WTC11 (cell line): ENCODE data around the gene ARHGEF19. TPM values are rescaled to one million over a fixed set of nuclear protein-coding genes. Genes with fewer than 3 reads are reported as not detected.

Source experiments
- ATAC-seq: fragments of 200-7000 bp; cut with Tn5 transposase; 2 replicates; pipeline ENCODE4 v1.10.0; 2021; ENCODE audit warnings: mild to moderate bottlenecking, moderate library complexity
- CTCF ChIA-PET: fragments of 300-600 bp; sonication (Branson Sonifier 250); formaldehyde crosslinking; loops from one replicate; lab custom pipeline; 2021; ENCODE audit warnings: antibody characterized with exemption; lab: Charles Lee
- POLR2A ChIA-PET: fragments of 350-600 bp; sonication (Branson Sonifier 250); formaldehyde crosslinking; loops from one replicate; lab custom pipeline; 2021; ENCODE audit warnings: antibody characterized with exemption; lab: Charles Lee
- DNase-seq: peaks from one replicate; pipeline ENCODE4 v3.0.0; 2021; ENCODE audit warnings: low spot score
- H3K27ac Mint-ChIP-seq: 2 replicates; pipeline ENCODE4 v1.8.0; 2021; ENCODE audit warnings: mixed read lengths
- H3K27me3 Mint-ChIP-seq: 2 replicates; pipeline ENCODE4 v1.8.0; 2021; ENCODE audit warnings: low read depth, mild to moderate bottlenecking, moderate library complexity, mixed read lengths
- H3K36me3 Mint-ChIP-seq: 2 replicates; pipeline ENCODE4 v1.8.0; 2021; ENCODE audit warnings: mixed read lengths
- H3K4me1 Mint-ChIP-seq: 2 replicates; pipeline ENCODE4 v1.8.0; 2022; ENCODE audit warnings: mixed read lengths
- H3K4me3 Mint-ChIP-seq: 2 replicates; pipeline ENCODE4 v1.8.0; 2021; ENCODE audit warnings: mild to moderate bottlenecking, moderate library complexity, mixed read lengths
- H3K9me3 Mint-ChIP-seq: 2 replicates; pipeline ENCODE4 v1.8.0; 2021; ENCODE audit warnings: mixed read lengths
- JAZF1 ChIP-seq: fragments of 250-450 bp; sonication (Bioruptor Pico); IDR thresholded peaks from 2 replicates; pipeline ENCODE4 v1.9.0; 2021; ENCODE audit warnings: moderate library complexity, mild to moderate bottlenecking, inconsistent platforms
- NR1H2 ChIP-seq: sonication (generic); formaldehyde crosslinking; IDR thresholded peaks from 2 replicates; pipeline ENCODE4 v1.9.0; 2021; ENCODE audit warnings: mild to moderate bottlenecking, moderate library complexity, missing genetic modification reagents
- TCF7 ChIP-seq: sonication (generic); formaldehyde crosslinking; IDR thresholded peaks from 2 replicates; pipeline ENCODE4 v1.8.0; 2022; ENCODE audit warnings: mild to moderate bottlenecking, low read depth, missing genetic modification reagents, moderate library complexity
- TEAD4 ChIP-seq: sonication (generic); formaldehyde crosslinking; IDR thresholded peaks from 2 replicates; pipeline ENCODE4 v1.8.0; 2022; ENCODE audit warnings: mild to moderate bottlenecking, missing genetic modification reagents
- ZNF317 ChIP-seq: sonication (generic); formaldehyde crosslinking; IDR thresholded peaks from 2 replicates; pipeline ENCODE4 v1.8.1; 2023; ENCODE audit warnings: low read depth, mild to moderate bottlenecking, moderate library complexity, missing genetic modification reagents, borderline replicate concordance
- ZNF423 ChIP-seq: fragments of 250-450 bp; sonication (Bioruptor Pico); IDR thresholded peaks from 2 replicates; pipeline ENCODE4 v2.1.2; 2022; ENCODE audit warnings: mild to moderate bottlenecking, moderate library complexity
- total RNA-seq: library from RNA; stranded (reverse); gene quantifications from 3 replicates; pipeline ENCODE4 v1.2.3, GENCODE V29; 2021
- TF ChIP-seq, protein P1 (sequence below): sonication (generic); formaldehyde crosslinking; conservative IDR thresholded peaks from 2 replicates; pipeline ENCODE4 v1.8.1; 2023; ENCODE audit warnings: mild to moderate bottlenecking, low read depth, missing genetic modification reagents, moderate library complexity
- TF ChIP-seq, protein P2 (sequence below): fragments of 250-450 bp; sonication (Bioruptor Pico); conservative IDR thresholded peaks from 2 replicates; pipeline ENCODE4 v1.9.0; 2021; ENCODE audit warnings: mild to moderate bottlenecking
- TF ChIP-seq, protein P3 (sequence below): fragments of 250-450 bp; sonication (Bioruptor Pico); IDR thresholded peaks from 2 replicates; pipeline ENCODE4 v1.9.0; 2021; ENCODE audit warnings: mild to moderate bottlenecking
- TF ChIP-seq, protein P4 (sequence below): fragments of 200-600 bp; IDR thresholded peaks from 2 replicates; pipeline ENCODE4 v1.8.0; 2022; ENCODE audit warnings: antibody characterized with exemption

The ARHGEF19 gene
- total RNA-seq, 1 experiment from 2014 or later, result 53.1 TPM

DNA sequence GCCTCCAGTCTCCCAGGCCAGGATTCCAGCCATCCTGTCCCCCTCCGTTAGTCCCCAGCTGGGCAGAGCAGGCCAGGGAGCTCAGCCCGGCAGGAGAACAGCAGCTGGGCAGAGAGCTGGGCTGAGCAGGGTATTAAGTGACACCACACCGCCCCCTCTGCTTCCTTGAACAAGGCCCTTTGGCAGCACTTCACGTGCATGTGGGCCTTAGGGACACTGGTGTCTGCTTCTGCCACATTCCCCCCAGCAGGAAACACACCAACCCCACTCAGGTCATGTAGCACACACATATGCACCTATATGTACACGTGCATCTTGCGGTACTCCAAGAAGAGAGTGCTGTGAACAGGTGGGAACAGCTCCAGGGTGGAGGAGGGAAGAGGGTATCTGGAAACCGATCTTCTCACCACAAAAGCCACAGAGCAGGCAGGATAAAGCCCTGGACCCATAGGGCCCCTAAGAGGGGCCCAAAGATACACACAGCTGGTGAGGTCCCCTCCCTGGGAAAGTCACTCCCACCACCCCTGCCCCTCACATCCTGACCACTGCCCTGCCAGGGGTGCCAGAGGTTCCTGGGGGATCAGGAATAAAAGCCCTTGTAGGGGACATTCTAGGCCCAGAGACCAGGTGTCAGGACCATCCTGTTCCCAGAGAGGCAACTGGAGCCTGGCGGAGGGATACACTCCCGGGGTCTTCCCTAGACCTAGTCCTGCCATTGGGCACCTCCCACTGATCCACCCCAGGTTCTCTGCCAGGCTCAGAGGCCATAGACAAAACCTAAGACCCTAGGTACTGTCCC lies 61.1 kb downstream of the ARHGEF19 start:
- peak overlapping the region; percentile 90 for H3K27ac Mint-ChIP-seq
- no peaks in the 10 kb centered on the region for H3K9me3 Mint-ChIP-seq
- H3K36me3 Mint-ChIP-seq, result peaks cover 25% of the 10 kb centered on the region
- CTCF ChIA-PET, result interaction anchor here (0.7 to 14.1 kb wide), 7 partner anchors 11 to 95 kb away, joined by 3 to 204 read pairs (median 3); partner anchors contain the start of gene FAM131C
- DNase-seq, result no peak
- H3K27me3 Mint-ChIP-seq, result no peaks in the 10 kb centered on the region
- H3K4me1 Mint-ChIP-seq, result peaks cover 56% of the 10 kb centered on the region
- POLR2A ChIA-PET, result no interaction called here
- H3K4me3 Mint-ChIP-seq, result peak overlapping the region; percentile 14; the same call in 1 of the 2 replicates
- TF ChIP-seq ZNF423 (CRISPR knock-in tag) (peak; percentile 39; the same call in 1 of the 2 replicates), ZNF317 (CRISPR knock-in tag) (no peak)
- TF ChIP-seq, all 79 proteins: peak for 1
- ATAC-seq, result no peak

DNA sequence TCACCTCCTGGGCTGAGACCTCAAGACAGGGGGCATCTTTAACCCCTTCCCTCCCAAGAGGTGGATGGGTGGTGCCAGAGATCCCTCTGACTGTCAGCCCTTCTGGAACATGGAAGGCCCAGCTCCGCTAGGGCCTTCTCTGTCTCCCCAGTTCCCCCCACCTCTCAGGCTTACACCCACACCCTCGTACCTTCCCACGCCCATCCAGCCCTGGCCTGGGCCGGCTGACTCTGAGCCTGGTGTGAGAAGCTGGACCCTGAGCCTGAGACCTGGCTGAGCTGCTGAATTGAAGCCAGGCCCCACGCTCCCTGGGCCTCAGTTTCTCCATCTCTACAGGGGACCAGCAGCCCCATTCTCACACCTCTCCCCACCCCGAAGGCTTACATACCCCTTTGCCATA lies 61.9 kb downstream of the ARHGEF19 start:
- no peak for DNase-seq
- ChIA-PET CTCF (interaction anchor here (0.7 to 14.1 kb wide), 5 partner anchors 29 to 94 kb away, joined by 3 to 204 read pairs (median 3); no protein-coding TSS in a partner anchor), POLR2A (interaction anchor here (1.0 kb wide), 1 partner anchor 31 kb away, joined by 3 read pairs; no protein-coding TSS in a partner anchor)
- Mint-ChIP-seq H3K27ac (peak overlapping the region; percentile 90), H3K4me1 (peaks cover 62% of the 10 kb centered on the region), H3K36me3 (peaks cover 25% of the 10 kb centered on the region), H3K4me3 (no peak overlapping the region), H3K27me3 (no peaks in the 10 kb centered on the region), H3K9me3 (no peaks in the 10 kb centered on the region)
- no peak for ATAC-seq
- TF ChIP-seq, protein P1, sequence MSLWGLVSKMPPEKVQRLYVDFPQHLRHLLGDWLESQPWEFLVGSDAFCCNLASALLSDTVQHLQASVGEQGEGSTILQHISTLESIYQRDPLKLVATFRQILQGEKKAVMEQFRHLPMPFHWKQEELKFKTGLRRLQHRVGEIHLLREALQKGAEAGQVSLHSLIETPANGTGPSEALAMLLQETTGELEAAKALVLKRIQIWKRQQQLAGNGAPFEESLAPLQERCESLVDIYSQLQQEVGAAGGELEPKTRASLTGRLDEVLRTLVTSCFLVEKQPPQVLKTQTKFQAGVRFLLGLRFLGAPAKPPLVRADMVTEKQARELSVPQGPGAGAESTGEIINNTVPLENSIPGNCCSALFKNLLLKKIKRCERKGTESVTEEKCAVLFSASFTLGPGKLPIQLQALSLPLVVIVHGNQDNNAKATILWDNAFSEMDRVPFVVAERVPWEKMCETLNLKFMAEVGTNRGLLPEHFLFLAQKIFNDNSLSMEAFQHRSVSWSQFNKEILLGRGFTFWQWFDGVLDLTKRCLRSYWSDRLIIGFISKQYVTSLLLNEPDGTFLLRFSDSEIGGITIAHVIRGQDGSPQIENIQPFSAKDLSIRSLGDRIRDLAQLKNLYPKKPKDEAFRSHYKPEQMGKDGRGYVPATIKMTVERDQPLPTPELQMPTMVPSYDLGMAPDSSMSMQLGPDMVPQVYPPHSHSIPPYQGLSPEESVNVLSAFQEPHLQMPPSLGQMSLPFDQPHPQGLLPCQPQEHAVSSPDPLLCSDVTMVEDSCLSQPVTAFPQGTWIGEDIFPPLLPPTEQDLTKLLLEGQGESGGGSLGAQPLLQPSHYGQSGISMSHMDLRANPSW (CRISPR knock-in tag), result no peak
- TF ChIP-seq, protein P2, sequence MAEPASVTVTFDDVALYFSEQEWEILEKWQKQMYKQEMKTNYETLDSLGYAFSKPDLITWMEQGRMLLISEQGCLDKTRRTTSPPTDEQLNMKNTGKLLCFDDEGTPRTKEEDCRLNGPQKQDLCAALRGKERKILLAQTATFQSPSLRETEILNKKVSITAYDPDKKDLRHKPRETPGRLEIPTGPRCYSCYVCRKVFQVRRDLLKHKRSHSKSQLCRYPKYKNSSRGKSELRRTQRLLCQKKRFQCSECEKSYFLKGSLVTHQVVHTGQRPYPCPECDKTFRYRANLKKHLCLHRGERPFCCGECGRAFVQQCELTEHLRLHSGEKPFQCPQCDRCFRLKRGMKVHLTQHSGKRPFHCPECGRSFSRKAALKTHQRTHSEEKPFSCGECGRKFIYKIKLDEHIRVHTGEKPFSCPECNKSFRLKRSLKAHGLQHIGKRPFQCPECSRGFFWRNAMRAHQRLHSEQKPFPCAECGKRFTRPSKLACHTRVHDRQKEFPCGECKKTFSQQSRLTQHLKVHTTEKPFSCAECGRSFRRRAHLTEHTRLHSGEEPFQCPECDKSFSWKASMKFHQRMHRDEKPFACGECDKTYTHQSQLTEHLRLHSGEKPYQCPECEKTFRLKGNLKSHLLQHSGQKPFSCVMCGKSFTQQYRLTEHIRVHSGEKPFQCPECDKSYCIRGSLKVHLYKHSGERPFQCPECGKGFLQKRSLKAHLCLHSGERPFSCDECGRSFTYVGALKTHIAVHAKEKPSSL (CRISPR knock-in tag), result no peak
- TF ChIP-seq, protein P3, sequence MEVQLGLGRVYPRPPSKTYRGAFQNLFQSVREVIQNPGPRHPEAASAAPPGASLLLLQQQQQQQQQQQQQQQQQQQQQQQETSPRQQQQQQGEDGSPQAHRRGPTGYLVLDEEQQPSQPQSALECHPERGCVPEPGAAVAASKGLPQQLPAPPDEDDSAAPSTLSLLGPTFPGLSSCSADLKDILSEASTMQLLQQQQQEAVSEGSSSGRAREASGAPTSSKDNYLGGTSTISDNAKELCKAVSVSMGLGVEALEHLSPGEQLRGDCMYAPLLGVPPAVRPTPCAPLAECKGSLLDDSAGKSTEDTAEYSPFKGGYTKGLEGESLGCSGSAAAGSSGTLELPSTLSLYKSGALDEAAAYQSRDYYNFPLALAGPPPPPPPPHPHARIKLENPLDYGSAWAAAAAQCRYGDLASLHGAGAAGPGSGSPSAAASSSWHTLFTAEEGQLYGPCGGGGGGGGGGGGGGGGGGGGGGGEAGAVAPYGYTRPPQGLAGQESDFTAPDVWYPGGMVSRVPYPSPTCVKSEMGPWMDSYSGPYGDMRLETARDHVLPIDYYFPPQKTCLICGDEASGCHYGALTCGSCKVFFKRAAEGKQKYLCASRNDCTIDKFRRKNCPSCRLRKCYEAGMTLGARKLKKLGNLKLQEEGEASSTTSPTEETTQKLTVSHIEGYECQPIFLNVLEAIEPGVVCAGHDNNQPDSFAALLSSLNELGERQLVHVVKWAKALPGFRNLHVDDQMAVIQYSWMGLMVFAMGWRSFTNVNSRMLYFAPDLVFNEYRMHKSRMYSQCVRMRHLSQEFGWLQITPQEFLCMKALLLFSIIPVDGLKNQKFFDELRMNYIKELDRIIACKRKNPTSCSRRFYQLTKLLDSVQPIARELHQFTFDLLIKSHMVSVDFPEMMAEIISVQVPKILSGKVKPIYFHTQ (CRISPR knock-in tag), result no peak
- TF ChIP-seq, protein P4, sequence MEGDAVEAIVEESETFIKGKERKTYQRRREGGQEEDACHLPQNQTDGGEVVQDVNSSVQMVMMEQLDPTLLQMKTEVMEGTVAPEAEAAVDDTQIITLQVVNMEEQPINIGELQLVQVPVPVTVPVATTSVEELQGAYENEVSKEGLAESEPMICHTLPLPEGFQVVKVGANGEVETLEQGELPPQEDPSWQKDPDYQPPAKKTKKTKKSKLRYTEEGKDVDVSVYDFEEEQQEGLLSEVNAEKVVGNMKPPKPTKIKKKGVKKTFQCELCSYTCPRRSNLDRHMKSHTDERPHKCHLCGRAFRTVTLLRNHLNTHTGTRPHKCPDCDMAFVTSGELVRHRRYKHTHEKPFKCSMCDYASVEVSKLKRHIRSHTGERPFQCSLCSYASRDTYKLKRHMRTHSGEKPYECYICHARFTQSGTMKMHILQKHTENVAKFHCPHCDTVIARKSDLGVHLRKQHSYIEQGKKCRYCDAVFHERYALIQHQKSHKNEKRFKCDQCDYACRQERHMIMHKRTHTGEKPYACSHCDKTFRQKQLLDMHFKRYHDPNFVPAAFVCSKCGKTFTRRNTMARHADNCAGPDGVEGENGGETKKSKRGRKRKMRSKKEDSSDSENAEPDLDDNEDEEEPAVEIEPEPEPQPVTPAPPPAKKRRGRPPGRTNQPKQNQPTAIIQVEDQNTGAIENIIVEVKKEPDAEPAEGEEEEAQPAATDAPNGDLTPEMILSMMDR, result no peak
- TF ChIP-seq TEAD4 (CRISPR knock-in tag), result no peak
- no peak for TF ChIP-seq JAZF1 (CRISPR knock-in tag)
- no peak for TF ChIP-seq TCF7 (CRISPR knock-in tag)
- no peak for TF ChIP-seq NR1H2
